GM19324 (cell line): ENCODE measurements around the gene ZBP1.

Experiments
- ATAC-seq: cut with Tn5 transposase; IDR thresholded peaks from one replicate; pipeline ENCODE4 v1.9.1; 2021; ENCODE audit warnings: mild to moderate bottlenecking, moderate library complexity; ENCODE audit not compliant: unreplicated experiment, low FRiP score

The ZBP1 gene

DNA sequence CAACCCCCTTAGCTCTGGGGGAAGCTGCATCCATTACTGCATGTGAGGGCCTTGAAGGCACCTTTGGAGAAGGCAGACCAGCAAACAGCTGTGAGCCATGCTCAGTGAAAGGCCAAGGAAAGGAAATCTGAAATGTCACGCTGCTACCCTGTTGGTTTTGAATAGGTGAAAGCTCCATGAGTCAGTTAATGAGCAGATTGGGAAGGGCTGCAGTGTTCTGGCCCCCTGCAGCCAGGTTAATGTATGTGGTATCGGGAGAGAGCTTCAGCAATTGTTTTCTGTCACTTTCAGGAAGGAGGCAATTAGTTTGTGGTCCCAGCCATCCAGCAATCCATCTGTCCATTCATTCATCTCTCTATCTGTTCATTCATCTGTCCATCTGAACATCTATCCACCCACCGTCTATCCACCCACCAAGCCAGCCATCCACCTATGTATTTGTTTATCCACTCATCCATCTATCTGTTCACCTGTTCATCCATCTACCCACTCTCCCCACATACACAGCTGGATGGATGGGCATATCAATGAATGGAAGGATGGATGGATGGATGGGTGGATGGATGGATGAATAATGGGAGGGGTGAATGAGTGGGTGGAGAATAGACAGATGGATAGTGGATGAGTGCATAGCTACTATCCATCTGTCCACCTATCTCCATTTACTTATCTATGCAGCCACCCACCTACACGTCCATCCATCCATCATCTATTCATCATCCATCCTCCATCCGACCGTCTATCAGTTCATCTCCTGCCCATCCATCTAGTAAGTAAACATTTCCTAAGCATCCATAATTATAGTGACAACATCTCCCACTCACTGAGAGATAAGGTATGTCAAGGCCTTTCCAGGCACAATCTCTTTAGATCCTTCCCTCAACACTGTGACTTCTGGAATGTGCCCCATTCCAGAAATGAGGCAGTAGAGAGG, 43.3 kb downstream of the ZBP1 start:
- no peak for ATAC-seq

DNA sequence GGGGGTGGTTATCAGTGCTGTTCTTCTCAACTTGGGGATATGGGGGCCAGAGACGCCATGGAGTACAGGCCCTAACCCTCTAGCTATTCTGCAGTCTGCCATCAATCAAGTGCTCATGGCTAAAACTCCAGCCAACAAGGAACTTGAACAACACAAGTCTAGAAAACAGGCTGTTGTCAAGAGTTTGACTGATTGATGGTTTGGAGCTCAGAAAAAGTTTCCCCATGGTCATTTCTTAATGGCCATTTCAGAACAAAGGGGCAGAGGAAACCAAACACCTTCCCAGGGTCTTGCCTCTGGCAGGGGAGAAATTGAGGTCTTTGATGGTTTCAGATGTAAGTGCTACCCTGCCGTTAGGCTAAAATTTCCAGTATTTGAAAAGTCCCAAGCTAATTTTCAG, 44.2 kb downstream of the ZBP1 start:
- ATAC-seq = no peak

DNA sequence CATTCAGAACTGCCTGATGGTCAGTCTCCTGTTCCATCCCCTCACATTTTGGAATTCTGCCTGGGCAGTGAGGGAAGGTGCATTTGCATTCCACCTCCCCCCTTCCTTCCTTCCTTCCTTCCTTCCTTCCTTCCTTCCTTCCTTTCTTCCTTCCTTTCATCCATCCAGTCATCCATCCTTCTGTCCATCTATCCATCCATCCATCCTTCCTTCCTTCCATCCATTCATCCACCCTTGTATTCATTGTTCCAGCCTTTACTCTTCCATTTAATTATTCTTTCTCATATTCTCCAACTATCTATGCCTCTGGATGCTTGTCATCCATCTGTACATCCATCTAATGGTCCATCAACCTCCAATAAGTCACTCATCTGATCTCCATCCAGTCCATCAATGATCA, 45.3 kb downstream of the ZBP1 start:
- no peak for ATAC-seq

DNA sequence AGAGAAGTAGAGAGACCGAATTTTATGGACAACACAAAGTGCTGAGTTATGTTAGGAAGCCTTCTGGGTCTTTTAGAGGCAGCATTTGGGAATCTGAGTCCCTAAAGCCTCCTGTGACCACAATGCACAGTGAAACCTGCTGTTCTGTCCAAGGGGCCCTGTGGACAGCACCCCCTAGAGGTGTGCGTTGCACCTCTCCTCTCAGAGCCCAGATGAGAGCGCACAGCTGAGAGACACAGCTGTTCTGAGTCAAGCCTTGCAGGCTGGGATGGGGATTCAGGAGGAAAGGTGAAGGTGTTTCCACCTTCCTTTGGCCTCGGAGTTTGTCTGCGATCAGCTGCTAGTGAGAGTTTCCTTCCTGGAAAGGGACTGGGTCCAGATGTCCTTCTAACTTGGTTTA, 46.3 kb downstream of the ZBP1 start:
- ATAC-seq = no peak

DNA sequence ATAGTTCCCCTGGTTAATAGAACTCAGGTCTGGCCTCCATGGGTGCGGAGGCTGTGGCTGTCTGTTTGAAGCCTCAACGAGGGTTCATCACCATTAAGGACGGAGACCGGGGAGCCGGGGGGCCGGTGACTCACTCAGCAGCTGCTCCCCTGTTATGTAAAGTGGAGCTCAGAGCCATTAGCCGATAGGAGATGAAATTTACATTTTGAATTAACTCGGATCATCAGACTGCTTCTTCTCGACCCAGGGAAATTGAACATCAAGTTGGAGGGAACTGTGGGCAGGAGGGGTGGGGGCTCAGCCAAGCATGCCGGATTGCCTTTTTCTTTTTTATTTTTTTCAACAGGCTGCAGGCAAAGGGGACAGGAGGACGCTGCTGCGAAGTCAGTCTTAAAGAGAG, 47.0 kb downstream of the ZBP1 start:
- ATAC-seq = no peak

DNA sequence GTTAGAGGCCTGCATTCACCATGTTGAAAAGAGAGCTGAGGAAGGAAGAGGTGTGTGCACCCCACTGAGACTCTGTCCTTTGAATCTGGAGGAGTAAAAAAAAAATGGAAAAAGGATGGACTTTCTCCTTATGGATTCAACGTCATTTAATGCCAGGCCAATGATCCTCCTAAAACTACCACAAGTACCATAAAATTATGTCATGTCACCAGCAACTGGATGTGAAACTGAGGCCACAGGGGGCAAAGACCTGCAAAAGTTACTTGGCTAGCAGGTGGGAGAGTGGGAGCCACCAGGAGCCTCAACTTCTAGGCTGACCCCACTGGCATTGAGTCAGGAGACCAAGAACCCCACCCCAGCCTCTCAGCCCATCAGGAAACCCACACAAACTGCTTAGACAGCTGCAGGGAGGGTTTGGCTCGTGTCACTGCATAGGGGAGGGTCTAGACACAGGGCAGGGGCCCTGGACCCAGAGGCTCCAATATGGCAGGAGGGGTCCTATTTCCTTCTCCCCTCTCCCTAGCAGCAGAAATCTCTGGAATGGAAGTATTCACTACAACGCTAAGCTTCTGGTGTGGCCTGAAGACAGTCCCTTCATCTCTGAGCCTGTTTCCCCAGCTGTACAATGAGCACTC, 48.3 kb downstream of the ZBP1 start:
- no peak for ATAC-seq

DNA sequence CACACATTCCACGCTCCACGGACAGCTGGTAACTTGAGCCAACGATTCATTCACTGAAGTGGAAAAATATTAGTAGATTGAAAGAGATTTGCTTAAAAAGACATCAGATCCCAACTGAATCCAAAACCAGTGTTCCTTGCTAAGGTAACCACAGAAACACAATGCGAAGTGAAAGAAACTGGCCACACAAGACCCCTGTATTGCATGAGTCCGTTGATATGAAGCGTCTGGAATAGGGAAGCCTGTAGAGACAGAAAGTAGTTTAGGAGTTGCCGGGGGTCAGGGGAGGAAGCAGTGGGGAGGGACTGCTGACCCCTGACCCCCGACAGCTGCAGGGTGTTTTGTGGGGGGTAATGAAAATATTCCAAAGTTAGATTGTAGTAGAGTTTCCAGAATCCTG, 49.3 kb downstream of the ZBP1 start:
- no peak for ATAC-seq

DNA sequence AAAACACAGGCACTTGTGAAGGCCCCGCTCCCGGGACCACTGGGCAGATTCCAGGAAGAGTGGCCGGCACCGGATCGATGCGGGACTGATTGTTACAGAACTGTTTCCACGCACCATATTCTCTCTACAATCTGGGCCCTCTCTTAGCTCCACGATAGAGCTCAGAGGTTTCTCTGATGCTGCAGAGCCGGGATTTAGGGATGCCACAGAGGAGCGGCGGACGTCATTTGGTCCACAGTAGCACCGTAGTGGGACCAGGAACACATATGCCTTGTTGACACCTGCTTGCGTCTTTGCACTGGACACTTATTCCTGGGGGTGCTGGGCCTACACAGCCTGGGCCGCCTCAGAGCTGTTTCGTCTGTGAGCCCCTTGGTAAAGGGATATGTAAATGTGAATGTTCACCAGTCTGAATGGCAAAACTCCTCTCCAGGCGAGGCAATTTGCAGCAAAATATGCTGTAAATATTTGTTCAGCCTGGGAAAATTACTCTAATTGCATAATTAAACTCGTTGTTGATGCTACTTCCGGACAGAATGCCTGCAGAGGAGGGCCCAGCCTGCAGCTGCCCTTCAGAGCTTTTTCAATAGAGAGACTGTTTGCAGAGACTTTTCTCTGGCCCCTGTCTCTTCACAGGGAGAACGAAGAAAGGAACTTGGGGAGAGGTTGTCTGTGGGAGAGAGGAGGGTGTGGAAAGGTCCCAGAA, 49.9 kb downstream of the ZBP1 start:
- ATAC-seq = no peak

DNA sequence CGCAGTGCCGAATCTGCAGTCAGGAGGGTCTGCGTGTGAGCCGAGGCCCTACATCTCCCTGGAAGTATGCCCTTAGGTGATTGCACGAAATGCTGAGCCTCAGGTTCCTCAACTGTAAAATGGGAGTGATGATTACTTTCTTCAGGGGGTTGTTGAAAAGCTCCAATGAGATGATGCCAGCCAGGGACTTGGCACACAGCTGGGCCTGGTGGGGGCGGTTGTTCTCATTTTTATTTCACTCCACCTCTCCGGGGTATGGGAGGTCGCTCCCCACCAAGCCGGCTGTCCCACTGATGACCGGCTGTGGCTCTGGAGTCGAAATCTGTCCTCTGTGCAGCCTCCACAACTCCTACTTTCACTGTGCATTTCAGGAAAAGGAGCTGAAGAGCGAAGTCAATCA, 51.3 kb downstream of the ZBP1 start:
- ATAC-seq = no peak

DNA sequence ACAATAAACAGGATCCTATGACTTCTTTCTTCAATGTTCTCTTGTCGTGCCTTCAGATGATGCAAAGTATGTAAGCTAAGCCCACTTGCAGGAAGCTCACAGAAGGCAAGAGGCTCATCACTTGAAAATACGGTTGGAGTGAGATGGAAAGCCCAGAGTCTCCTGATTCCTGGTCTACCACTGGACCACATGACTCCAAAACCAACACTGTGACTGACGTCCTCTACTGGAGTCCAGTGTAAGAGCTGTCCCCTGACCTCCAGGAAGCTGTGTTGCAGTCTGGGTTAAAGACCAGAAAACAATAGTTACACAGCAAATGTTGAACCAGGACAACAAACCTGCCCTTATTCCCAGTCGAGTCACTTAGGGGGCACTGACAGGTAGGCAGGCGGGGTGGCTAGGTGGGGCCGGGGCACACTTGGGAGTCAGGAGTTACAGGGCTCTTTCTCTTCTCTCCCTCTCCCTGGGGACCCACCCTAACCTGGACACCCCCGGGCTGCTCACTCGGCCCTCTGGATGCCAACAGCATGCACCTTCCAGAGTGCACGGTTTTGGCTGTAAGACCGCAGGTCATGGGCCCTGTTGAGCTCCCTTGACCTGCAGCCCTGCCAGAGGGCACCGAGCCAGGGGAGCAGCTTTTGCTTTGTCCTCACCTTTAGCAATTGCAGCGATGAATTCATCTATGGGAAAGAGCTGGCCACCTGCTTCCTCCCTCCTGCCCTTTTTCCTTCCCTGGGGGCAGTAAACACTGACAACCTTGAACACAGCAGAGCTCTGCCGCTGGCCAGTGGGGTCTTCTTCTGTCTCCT, 51.9 kb downstream of the ZBP1 start:
- no peak for ATAC-seq

DNA sequence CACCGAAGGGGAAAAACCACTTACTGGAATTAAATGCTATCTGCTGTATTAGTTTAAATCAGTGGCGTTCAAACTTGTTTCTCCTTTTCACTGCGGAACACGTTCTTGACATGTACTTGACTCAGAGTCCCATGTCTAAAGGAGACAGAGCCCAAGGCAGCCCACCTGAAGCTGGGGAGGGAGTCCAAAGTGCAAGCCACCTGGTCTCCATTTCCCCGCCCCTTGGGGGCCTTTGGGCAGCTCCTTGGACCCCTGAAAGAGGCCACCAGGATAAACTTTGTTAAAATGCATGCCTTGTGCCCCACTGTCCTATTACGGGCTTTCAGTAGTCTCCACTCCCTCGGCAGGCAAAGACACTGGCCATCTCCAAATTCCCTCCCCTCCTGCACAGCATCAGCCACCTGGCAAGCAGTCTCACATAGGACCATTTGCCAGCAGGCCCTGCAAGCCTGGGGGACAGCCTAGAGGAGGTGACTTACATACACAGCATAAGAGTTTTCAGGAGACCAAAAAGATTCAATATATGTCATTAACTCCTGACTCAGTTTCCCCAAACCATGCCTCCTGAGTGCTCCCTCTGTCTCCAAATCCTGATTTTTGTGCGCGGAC, 52.7 kb downstream of the ZBP1 start:
- no peak for ATAC-seq

DNA sequence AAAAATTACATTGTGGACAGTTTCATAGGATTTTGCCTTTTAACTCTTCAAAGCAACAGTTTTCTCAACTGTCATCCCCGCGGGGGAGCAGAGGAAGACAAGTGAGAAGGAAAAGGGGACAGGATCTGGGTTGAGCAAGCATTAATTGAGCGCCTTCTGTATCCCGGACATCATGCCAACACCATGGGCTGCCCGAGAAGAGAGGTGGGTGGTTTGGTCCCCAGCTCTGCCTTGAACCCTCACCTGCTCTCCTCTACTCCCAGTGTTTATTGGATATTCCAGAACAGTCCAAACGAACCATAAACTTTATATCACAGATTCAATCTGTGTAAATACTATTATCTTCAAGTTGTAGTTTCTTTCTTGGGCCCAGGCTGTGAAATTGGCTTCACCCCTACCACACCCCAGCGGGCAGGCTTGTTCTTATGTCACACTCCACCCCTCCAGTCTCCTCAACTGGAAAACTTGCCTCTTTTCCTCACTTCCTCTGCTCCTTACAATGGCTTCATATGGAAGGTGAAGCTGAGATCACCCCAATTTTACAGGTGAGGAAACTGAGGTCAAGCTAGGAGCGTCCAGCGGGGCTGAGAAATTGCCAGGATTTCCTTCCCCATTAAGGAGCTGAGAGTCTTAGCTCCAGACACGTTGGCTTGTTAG, 53.3 kb downstream of the ZBP1 start:
- no peak for ATAC-seq

DNA sequence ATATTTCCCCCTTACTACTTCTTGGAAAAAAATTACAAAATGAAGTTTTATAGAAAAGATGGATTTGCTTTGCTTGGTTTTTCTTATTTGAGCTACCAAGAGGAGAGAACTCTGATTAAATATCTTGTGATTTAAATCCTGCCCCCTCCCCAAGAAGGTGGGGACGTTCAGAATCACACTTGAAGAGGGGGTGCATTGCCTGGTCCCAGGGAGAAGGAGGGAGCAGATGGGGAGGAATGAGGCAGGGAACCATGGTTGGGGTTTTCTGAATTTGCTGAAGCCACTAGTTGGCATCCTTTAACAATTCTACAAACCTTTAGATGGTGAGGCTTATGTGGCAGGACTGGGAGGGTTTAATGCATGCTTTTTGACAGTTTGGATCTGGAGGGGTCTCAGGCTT, 53.8 kb downstream of the ZBP1 start:
- no peak for ATAC-seq

DNA sequence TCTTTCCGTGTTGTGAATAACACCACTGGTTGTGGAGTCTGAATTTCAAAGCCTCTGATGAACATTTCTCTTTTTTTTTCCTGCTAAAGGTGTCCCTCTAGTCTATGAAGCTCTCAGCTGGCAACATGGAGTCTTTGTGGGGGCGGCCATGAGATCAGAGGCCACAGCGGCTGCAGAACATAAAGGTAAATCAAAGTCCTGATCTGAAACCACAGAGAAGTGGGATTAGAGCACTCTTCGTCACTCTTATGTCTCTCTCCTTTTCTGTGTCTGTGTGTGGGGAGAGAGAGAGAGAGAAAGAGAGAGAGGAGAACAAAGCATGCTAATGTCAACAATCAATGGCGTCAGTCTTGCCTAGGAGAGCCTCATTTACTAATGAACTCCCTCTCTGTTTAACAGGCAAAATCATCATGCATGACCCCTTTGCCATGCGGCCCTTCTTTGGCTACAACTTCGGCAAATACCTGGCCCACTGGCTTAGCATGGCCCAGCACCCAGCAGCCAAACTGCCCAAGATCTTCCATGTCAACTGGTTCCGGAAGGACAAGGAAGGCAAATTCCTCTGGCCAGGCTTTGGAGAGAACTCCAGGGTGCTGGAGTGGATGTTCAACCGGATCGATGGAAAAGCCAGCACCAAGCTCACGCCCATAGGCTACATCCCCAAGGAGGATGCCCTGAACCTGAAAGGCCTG, 55.1 kb downstream of the ZBP1 start:
- no peak for ATAC-seq

DNA sequence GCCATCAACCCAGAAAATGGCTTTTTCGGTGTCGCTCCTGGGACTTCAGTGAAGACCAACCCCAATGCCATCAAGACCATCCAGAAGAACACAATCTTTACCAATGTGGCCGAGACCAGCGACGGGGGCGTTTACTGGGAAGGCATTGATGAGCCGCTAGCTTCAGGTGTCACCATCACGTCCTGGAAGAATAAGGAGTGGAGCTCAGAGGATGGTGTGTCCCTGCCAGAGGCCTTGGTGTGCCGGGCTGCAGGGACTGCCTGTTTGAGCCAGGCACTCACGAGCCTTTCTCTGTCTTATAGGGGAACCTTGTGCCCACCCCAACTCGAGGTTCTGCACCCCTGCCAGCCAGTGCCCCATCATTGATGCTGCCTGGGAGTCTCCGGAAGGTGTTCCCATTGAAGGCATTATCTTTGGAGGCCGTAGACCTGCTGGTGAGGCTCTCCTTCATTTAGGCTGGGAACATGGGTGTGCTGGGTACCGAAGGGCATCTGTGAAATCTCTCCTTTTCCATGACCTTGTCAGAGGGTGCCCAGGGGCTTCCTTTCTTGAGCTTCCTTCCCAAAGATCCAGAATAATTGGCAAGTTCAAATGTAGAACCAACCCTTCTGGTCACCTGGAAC, 55.9 kb downstream of the ZBP1 start:
- ATAC-seq = no peak

DNA sequence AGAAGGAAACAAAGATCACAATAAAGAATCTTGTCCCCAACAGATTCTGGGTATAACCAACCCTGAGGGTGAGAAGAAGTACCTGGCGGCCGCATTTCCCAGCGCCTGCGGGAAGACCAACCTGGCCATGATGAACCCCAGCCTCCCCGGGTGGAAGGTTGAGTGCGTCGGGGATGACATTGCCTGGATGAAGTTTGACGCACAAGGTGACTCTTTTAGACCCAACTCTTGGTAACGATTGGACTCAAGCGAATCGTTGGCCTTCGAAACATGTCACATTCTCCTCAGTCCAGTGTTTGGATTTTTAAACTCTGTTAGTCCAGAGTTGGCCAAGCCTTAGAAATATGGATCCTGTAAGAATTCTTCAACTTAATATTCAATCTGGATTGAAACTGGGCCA, 56.7 kb downstream of the ZBP1 start:
- no peak for ATAC-seq

DNA sequence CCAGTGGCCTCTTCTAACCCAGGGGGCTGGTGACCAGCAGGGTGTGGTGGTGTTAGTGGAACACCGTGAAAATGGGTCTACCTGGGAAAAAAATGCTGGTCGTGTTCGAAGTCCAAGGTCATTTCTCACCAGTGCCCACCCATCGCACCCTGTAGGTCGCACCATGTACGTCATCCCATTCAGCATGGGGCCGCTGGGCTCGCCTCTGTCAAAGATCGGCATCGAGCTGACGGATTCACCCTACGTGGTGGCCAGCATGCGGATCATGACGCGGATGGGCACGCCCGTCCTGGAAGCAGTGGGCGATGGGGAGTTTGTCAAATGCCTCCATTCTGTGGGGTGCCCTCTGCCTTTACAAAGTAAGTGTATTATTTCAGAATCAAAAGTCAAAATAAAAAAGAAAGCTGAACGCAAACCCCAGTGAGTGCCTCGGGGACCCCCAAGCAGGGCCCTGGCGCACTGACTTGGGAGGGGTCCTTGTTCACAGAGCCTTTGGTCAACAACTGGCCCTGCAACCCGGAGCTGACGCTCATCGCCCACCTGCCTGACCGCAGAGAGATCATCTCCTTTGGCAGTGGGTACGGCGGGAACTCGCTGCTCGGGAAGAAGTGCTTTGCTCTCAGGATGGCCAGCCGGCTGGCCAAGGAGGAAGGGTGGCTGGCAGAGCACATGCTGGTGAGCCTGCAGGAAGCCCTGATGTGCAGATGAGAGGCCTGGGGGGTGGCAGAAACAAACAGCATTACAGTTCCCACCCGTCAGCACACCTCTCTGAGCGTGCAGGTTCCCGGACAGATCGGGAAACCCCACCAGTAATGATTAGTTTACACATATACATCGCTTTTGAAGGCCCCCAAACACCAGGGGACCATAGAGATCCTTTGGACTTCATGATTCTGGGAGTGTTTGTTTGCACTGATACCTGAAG, 57.4 kb downstream of the ZBP1 start:
- no peak for ATAC-seq
